ENCODE data around the gene CMAS. TPM values are rescaled to one million over a fixed set of nuclear protein-coding genes. Genes with fewer than 3 reads are reported as not detected.

Gene CMAS
- total RNA-seq, 1 donor from 2014 or later, result 35.7 TPM

Other genes with a start within 250 kb of the CMAS start
- 22.1 TPM for gene ABCC9, start 104.8 kb upstream of the CMAS start, total RNA-seq

Data from ureter (tissue), 1 donor.